IPS-18a (cell line): Measurements from ENCODE around the gene RNF25.

Experiments used
- H3K27ac ChIP-seq: one replicate; pipeline ENCODE4 v1.5.1; 2013; ENCODE audit warnings: low read length
- H3K27me3 ChIP-seq: one replicate; pipeline ENCODE4 v1.6.1; 2013; ENCODE audit warnings: mild to moderate bottlenecking, low read length; ENCODE audit not compliant: control insufficient read depth, insufficient read depth
- H3K36me3 ChIP-seq: one replicate; pipeline ENCODE4 v1.6.1; 2013; ENCODE audit warnings: low read depth, low read length; ENCODE audit not compliant: control insufficient read depth
- H3K4me1 ChIP-seq: one replicate; pipeline ENCODE4 v1.6.1; 2013; ENCODE audit warnings: low read depth, low read length; ENCODE audit not compliant: control insufficient read depth
- H3K4me3 ChIP-seq: one replicate; pipeline ENCODE4 v1.5.1; 2013; ENCODE audit warnings: low read length
- H3K9ac ChIP-seq: one replicate; pipeline ENCODE4 v1.6.1; 2013; ENCODE audit warnings: mild to moderate bottlenecking, low read length, moderate library complexity
- H3K9me3 ChIP-seq: one replicate; pipeline ENCODE4 v1.6.1; 2013; ENCODE audit warnings: low read depth, low read length; ENCODE audit not compliant: control insufficient read depth

RNF25 gene

GRCh38 chr2:218664653-218665052 lies 7.1 kb downstream of the RNF25 start:
- H3K9me3 ChIP-seq, result no peaks in the 10 kb centered on the region

DNA sequence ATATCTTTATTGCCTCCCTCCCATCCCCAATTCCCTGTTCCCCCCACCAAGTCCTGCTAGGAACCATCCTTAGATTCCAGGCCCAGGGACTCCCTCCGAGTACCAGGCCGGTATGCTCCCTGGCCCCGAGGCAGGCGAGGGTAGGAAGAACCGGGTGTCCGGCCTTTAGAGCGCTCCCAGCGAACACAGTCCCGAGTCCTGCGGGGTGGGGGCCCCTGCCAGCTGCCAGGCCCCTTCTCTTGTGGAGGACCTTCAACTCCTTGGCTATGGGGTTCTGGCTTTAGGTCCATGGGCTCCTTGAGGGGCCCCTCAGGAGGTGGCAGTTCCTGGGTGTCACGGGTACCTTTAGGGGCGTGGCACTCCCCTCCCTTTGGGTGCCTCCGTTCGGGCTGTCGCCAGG lies 7.9 kb downstream of the RNF25 start:
- Histone ChIP-seq H3K27ac (no peak overlapping the region), H3K9ac (no peak overlapping the region), H3K36me3 (peaks cover 63% of the 10 kb centered on the region)

More at GRCh38 chr2:218664653-218665052, 7.1 kb downstream of the RNF25 start:
- H3K27ac ChIP-seq, result no peak overlapping the region
- no peak overlapping the region for H3K9ac ChIP-seq
- peaks cover 63% of the 10 kb centered on the region for H3K36me3 ChIP-seq
- no peaks in the 10 kb centered on the region for H3K27me3 ChIP-seq
- H3K4me3 ChIP-seq, result no peak overlapping the region
- no peaks in the 10 kb centered on the region for H3K4me1 ChIP-seq

DNA sequence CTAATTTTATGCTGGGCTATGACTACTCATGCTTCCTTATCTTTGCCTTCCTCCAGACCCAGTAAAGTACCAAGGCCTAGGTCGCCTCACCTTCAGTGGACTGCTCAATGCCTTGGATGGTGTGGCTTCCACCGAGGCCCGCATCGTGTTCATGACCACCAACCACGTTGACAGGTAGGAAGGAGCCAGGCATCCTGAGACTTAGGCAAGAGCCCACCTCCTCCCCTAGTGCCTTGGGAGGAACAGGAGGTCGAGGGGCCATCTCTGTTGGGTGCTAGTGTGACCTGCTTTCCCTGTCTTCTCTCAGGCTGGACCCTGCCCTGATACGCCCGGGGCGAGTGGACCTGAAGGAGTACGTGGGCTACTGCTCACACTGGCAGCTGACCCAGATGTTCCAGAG lies 9.0 kb downstream of the RNF25 start:
- Histone ChIP-seq H3K36me3 (peaks cover 55% of the 10 kb centered on the region), H3K9me3 (no peaks in the 10 kb centered on the region), H3K27ac (no peak overlapping the region), H3K4me1 (no peaks in the 10 kb centered on the region), H3K9ac (no peak overlapping the region), H3K4me3 (no peak overlapping the region), H3K27me3 (no peaks in the 10 kb centered on the region)

More for the DNA sequence above, 7.9 kb downstream of the RNF25 start:
- Histone ChIP-seq H3K4me3 (no peak overlapping the region), H3K9me3 (no peaks in the 10 kb centered on the region), H3K27me3 (no peaks in the 10 kb centered on the region), H3K4me1 (no peaks in the 10 kb centered on the region)

DNA sequence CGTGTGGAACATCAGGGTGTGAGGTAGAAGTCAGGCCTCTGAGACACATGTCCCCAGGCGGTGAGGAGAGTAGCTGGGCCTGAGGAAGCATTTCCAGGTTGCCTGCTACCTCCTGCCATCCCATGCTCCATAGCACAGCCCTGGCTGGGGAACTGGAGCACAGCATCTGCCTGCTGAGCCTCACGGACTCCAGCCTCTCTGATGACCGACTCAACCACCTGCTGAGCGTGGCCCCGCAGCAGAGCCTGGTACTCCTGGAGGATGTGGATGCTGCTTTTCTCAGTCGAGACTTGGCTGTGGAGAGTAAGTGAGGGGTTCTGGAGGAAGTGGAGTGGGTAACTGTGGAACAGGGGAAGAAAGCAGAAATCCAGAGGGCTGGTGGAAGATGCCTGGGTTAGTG lies 9.4 kb downstream of the RNF25 start:
- H3K9me3 ChIP-seq, result no peaks in the 10 kb centered on the region
- H3K4me1 ChIP-seq, result no peaks in the 10 kb centered on the region
- H3K27ac ChIP-seq, result no peak overlapping the region
- H3K27me3 ChIP-seq, result no peaks in the 10 kb centered on the region
- no peak overlapping the region for H3K9ac ChIP-seq
- peaks cover 50% of the 10 kb centered on the region for H3K36me3 ChIP-seq
- no peak overlapping the region for H3K4me3 ChIP-seq

- H3K9ac ChIP-seq, result peak overlapping the region; percentile 93
- H3K27ac ChIP-seq, result no peak overlapping the region
- peak overlapping the region; percentile 92 for H3K4me3 ChIP-seq
- no peaks in the 10 kb centered on the region for H3K9me3 ChIP-seq
- no peaks in the 10 kb centered on the region for H3K4me1 ChIP-seq
- H3K27me3 ChIP-seq, result no peaks in the 10 kb centered on the region
- H3K36me3 ChIP-seq, result peaks cover 50% of the 10 kb centered on the region
Measured at GRCh38 chr2:218659988-218660358, 11.8 kb downstream of the RNF25 start.

DNA sequence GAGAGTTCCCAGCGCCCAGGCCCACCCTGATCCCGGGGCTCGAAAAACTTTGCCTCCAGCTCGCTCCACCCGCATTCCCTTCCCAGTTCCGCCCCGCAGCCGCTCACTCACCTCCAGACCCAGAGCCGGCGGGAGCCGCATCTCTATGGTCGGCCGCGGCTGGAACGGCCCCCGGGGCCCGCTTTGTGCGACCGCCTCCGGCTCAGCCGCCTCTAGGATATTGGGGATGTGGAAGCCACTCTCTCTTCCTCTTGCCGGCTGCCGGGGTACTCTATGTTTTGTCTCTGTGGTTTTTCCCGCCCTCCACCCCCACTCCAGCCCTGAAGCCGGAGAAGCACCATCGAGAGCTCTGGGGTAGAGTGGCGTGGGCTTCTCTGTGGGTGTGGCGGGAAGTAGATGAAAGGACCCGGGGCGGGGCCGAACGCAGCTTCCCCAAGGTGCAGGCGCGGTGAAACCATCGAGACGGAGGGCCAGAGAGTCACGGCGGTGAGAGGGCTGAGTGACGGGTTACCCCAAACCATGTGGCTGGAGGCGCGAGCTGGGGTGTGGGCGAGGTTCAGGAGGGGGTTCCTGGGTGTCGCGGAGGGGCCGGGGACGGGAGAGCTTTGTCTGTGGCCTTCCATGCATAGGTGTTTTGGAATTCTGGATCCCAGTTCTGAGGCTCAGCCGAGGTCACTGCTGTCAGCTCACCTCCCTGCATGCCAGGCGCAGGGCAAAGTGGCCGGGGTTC lies 12.4 kb downstream of the RNF25 start, which contains the start of the genes BCS1L and ZNF142:
TSS of gene BCS1L (plus strand) at position 426 of the 730 bp plus-strand sequence. CDS start 1,305 bp downstream, outside the sequence.
TSS of gene ZNF142 (minus strand) at position 366 of the 730 bp plus-strand sequence. CDS start 3,194 bp downstream, outside the sequence.
- Histone ChIP-seq H3K9me3 (no peaks in the 10 kb centered on the region), H3K9ac (peak within 1 kb of the TSS; percentile 93), H3K27ac (peak within 1 kb of the TSS; percentile 80), H3K36me3 (peaks cover 47% of the 10 kb centered on the region), H3K4me1 (no peaks in the 10 kb centered on the region), H3K27me3 (no peaks in the 10 kb centered on the region), H3K4me3 (peak within 1 kb of the TSS; percentile 92)

DNA sequence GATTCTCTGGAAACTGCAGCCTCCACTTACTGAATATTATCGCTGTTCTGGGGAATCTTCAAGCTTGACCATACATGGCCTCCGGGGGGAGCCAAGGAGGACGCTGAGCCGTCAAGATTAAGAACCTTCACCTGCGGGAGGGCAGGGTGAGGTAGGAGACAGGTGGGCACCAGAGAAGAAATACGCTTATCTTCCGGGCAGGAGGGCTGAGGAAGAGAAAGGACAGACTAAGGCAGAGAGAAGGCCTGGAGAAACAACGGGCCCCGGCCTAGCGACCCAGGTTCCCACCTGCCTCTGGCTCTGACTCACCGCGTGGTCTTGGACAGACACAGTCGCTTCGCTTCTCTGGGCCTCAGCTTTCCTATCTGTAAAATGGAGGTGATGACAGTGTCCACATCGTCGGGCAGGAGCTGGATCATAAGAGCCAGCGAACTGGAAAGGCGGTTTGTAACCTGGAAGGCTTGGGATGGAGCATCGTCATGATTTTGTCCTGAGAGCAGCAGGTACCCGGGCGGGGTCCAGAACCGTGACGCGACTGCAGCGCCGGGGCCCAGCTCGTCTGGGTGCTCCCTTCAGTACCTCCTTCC lies 13.0 kb downstream of the RNF25 start:
- H3K27ac ChIP-seq, result peak overlapping the region; percentile 80
- peak overlapping the region; percentile 92 for H3K4me3 ChIP-seq
- H3K36me3 ChIP-seq, result peaks cover 42% of the 10 kb centered on the region
- no peaks in the 10 kb centered on the region for H3K4me1 ChIP-seq
- H3K9ac ChIP-seq, result peak overlapping the region; percentile 93
- H3K9me3 ChIP-seq, result no peaks in the 10 kb centered on the region
- no peaks in the 10 kb centered on the region for H3K27me3 ChIP-seq

GRCh38 chr2:218655751-218656150 lies 16.1 kb downstream of the RNF25 start:
- Histone ChIP-seq H3K27me3 (no peaks in the 10 kb centered on the region), H3K36me3 (peaks cover 44% of the 10 kb centered on the region)

GRCh38 chr2:218648787-218649100 lies 23.1 kb downstream of the RNF25 start:
- Histone ChIP-seq H3K4me3 (no peak overlapping the region), H3K9me3 (no peaks in the 10 kb centered on the region), H3K9ac (no peak overlapping the region), H3K36me3 (peaks cover 85% of the 10 kb centered on the region), H3K27me3 (no peaks in the 10 kb centered on the region), H3K4me1 (no peaks in the 10 kb centered on the region), H3K27ac (no peak overlapping the region)

More at GRCh38 chr2:218655751-218656150, 16.1 kb downstream of the RNF25 start:
- Histone ChIP-seq H3K27ac (no peak overlapping the region), H3K9me3 (no peaks in the 10 kb centered on the region), H3K9ac (no peak overlapping the region), H3K4me1 (no peaks in the 10 kb centered on the region), H3K4me3 (no peak overlapping the region)

GRCh38 chr2:218648088-218648786 lies 23.6 kb downstream of the RNF25 start:
- Histone ChIP-seq H3K9ac (no peak overlapping the region), H3K9me3 (no peaks in the 10 kb centered on the region), H3K27me3 (no peaks in the 10 kb centered on the region), H3K36me3 (peaks cover 85% of the 10 kb centered on the region), H3K4me3 (no peak overlapping the region), H3K27ac (no peak overlapping the region), H3K4me1 (no peaks in the 10 kb centered on the region)

- H3K9ac ChIP-seq, result no peak overlapping the region
- no peak overlapping the region for H3K27ac ChIP-seq
- H3K4me1 ChIP-seq, result no peaks in the 10 kb centered on the region
- H3K36me3 ChIP-seq, result peaks cover 75% of the 10 kb centered on the region
- no peaks in the 10 kb centered on the region for H3K9me3 ChIP-seq
- no peaks in the 10 kb centered on the region for H3K27me3 ChIP-seq
- H3K4me3 ChIP-seq, result no peak overlapping the region
Measured at GRCh38 chr2:218645126-218645525, 26.7 kb downstream of the RNF25 start.
